A673 (cell line): ENCODE data around the gene PLIN4. TPM values are rescaled to one million over a fixed set of nuclear protein-coding genes. Genes with fewer than 3 reads are reported as not detected.

ENCODE experiments used
- BruUV-seq: library from RNA; stranded (reverse); fragments of 400-500 nt; replicated peaks from 2 replicates; lab custom pipeline; 2021; lab: Mats Ljungman, UMichigan
- CTCF ChIA-PET: fragments of 300-600 bp; sonication (Branson Sonifier 250); formaldehyde crosslinking; loops from one replicate; lab custom pipeline; 2022; ENCODE audit warnings: antibody characterized with exemption; lab: Charles Lee
- POLR2A ChIA-PET: fragments of 300-600 bp; sonication (Branson Sonifier 250); formaldehyde crosslinking; loops from one replicate; lab custom pipeline; 2022; ENCODE audit warnings: antibody characterized with exemption; ENCODE audit not compliant: low non-redundant PET; lab: Charles Lee
- DNase-seq: peaks from one replicate; pipeline ENCODE4 v3.0.0-alpha.2; 2015; ENCODE audit warnings: low spot score
- H3K27ac ChIP-seq: fragments of 200-600 bp; sonication (generic); 2 replicates; pipeline ENCODE4 v1.5.1; 2016; ENCODE audit warnings: mixed run types, low read depth, mild to moderate bottlenecking, mixed read lengths, antibody characterized with exemption, low read length; ENCODE audit not compliant: poor library complexity, severe bottlenecking
- H3K27me3 ChIP-seq: fragments of 200-600 bp; sonication (generic); replicated peaks from 2 replicates; pipeline ENCODE4 v1.6.1; 2017; ENCODE audit warnings: mixed run types, low read depth, mild to moderate bottlenecking, mixed read lengths, antibody characterized with exemption, low read length; ENCODE audit not compliant: insufficient read depth, poor library complexity
- H3K36me3 ChIP-seq: fragments of 200-600 bp; sonication (generic); 2 replicates; pipeline ENCODE4 v1.6.1; 2016; ENCODE audit warnings: mixed run types, mild to moderate bottlenecking, mixed read lengths, antibody characterized with exemption, low read length; ENCODE audit not compliant: insufficient read depth, poor library complexity, severe bottlenecking
- H3K4me1 ChIP-seq: fragments of 200-600 bp; sonication (generic); 2 replicates; pipeline ENCODE4 v1.6.1; 2017; ENCODE audit warnings: mixed run types, mild to moderate bottlenecking, mixed read lengths, antibody characterized with exemption, low read length; ENCODE audit not compliant: insufficient read depth, poor library complexity, severe bottlenecking
- H3K4me3 ChIP-seq: fragments of 200-600 bp; sonication (generic); 2 replicates; pipeline ENCODE4 v1.5.1; 2016; ENCODE audit warnings: low read depth, mixed run types, mild to moderate bottlenecking, mixed read lengths, low read length; ENCODE audit not compliant: poor library complexity, severe bottlenecking
- H3K9me3 ChIP-seq: fragments of 200-600 bp; sonication (generic); 2 replicates; pipeline ENCODE4 v1.6.1; 2016; ENCODE audit warnings: mixed run types, low read depth, mild to moderate bottlenecking, mixed read lengths, antibody characterized with exemption, low read length; ENCODE audit not compliant: poor library complexity, severe bottlenecking
- CTCF ChIP-seq: fragments of 300-800, 200-600 bp; sonication (generic); conservative IDR thresholded peaks from 2 replicates; pipeline ENCODE4 v1.5.1; 2017; ENCODE audit warnings: low read depth, mild to moderate bottlenecking, antibody characterized with exemption, low read length, moderate library complexity, mixed read lengths
- EZH2 ChIP-seq: fragments of 200-600 bp; sonication (generic); IDR thresholded peaks from 2 replicates; pipeline ENCODE4 v1.6.1; 2017; ENCODE audit warnings: borderline replicate concordance, low read depth, mild to moderate bottlenecking, mixed read lengths, antibody characterized with exemption, low read length; ENCODE audit not compliant: poor library complexity, severe bottlenecking
- intact Hi-C: fragments of 100-400 bp; cut with micrococcal nuclease; formaldehyde crosslinking; loops from one replicate; pipeline ENCODE4 v1.10.0; 2022; ENCODE audit not compliant: unreplicated experiment
- total RNA-seq: library from RNA; stranded (reverse); gene quantifications from 2 replicates; pipeline ENCODE4 v1.2.3, GENCODE V29; 2021

Gene PLIN4
- total RNA-seq, 1 experiment from 2014 or later = 1.0 TPM

- CTCF ChIA-PET = no interaction called here
These were observed 13.3 kb downstream of the PLIN4 start for GRCh38 chr19:4504891-4505569.

GRCh38 chr19:4504297-4504701 lies 14.0 kb downstream of the PLIN4 start:
- BruUV-seq = no TSS peak
- Histone ChIP-seq H3K9me3 (no peaks in the 10 kb centered on the region), H3K4me1 (no peaks in the 10 kb centered on the region), H3K27ac (no peak overlapping the region), H3K27me3 (no peaks in the 10 kb centered on the region), H3K36me3 (peaks cover 6% of the 10 kb centered on the region), H3K4me3 (no peak overlapping the region)
- DNase-seq = no peak
- CTCF ChIA-PET = no interaction called here
- POLR2A ChIA-PET = no interaction called here
- no peak for TF ChIP-seq CTCF
- no peak for TF ChIP-seq EZH2
- intact Hi-C loops = no loop called here

More at GRCh38 chr19:4504891-4505569, 13.3 kb downstream of the PLIN4 start:
- Histone ChIP-seq H3K27ac (no peak overlapping the region), H3K4me3 (no peak overlapping the region), H3K36me3 (peaks cover 6% of the 10 kb centered on the region), H3K4me1 (no peaks in the 10 kb centered on the region), H3K9me3 (no peaks in the 10 kb centered on the region), H3K27me3 (no peaks in the 10 kb centered on the region)
- no peak for DNase-seq
- intact Hi-C loops = no loop called here
- POLR2A ChIA-PET = no interaction called here
- no peak for TF ChIP-seq CTCF
- TF ChIP-seq EZH2 = no peak
- no TSS peak for BruUV-seq

- Histone ChIP-seq H3K9me3 (no peaks in the 10 kb centered on the region), H3K27me3 (no peaks in the 10 kb centered on the region), H3K4me3 (no peak overlapping the region), H3K4me1 (no peaks in the 10 kb centered on the region), H3K27ac (no peak overlapping the region), H3K36me3 (peaks cover 7% of the 10 kb centered on the region)
- intact Hi-C loops = no loop called here
- no peak for TF ChIP-seq EZH2
- TF ChIP-seq CTCF = no peak
- POLR2A ChIA-PET = no interaction called here
- no TSS peak for BruUV-seq
- CTCF ChIA-PET = no interaction called here
- DNase-seq = no peak
These were observed 14.5 kb downstream of the PLIN4 start for GRCh38 chr19:4503825-4504170.
